A673 (cell line): ENCODE measurements around the gene NCAPG2. TPM values are rescaled to one million over a fixed set of nuclear protein-coding genes. Genes with fewer than 3 reads are reported as not detected.
A peak's percentile ranks its signal among the peaks of the same experiment; 100 is the strongest.

Experiments used
- BruUV-seq: library from RNA; stranded (reverse); fragments of 400-500 nt; replicated peaks from 2 replicates; lab custom pipeline; 2021; lab: Mats Ljungman, UMichigan
- CTCF ChIA-PET: fragments of 300-600 bp; sonication (Branson Sonifier 250); formaldehyde crosslinking; loops from one replicate; lab custom pipeline; 2022; ENCODE audit warnings: antibody characterized with exemption; lab: Charles Lee
- POLR2A ChIA-PET: fragments of 300-600 bp; sonication (Branson Sonifier 250); formaldehyde crosslinking; loops from one replicate; lab custom pipeline; 2022; ENCODE audit warnings: antibody characterized with exemption; ENCODE audit not compliant: low non-redundant PET; lab: Charles Lee
- DNase-seq: peaks from one replicate; pipeline ENCODE4 v3.0.0-alpha.2; 2015; ENCODE audit warnings: low spot score
- H3K27ac ChIP-seq: fragments of 200-600 bp; sonication (generic); 2 replicates; pipeline ENCODE4 v1.5.1; 2016; ENCODE audit warnings: mixed run types, low read depth, mild to moderate bottlenecking, mixed read lengths, antibody characterized with exemption, low read length; ENCODE audit not compliant: poor library complexity, severe bottlenecking
- H3K27me3 ChIP-seq: fragments of 200-600 bp; sonication (generic); replicated peaks from 2 replicates; pipeline ENCODE4 v1.6.1; 2017; ENCODE audit warnings: mixed run types, low read depth, mild to moderate bottlenecking, mixed read lengths, antibody characterized with exemption, low read length; ENCODE audit not compliant: insufficient read depth, poor library complexity
- H3K36me3 ChIP-seq: fragments of 200-600 bp; sonication (generic); 2 replicates; pipeline ENCODE4 v1.6.1; 2016; ENCODE audit warnings: mixed run types, mild to moderate bottlenecking, mixed read lengths, antibody characterized with exemption, low read length; ENCODE audit not compliant: insufficient read depth, poor library complexity, severe bottlenecking
- H3K4me1 ChIP-seq: fragments of 200-600 bp; sonication (generic); 2 replicates; pipeline ENCODE4 v1.6.1; 2017; ENCODE audit warnings: mixed run types, mild to moderate bottlenecking, mixed read lengths, antibody characterized with exemption, low read length; ENCODE audit not compliant: insufficient read depth, poor library complexity, severe bottlenecking
- H3K4me3 ChIP-seq: fragments of 200-600 bp; sonication (generic); 2 replicates; pipeline ENCODE4 v1.5.1; 2016; ENCODE audit warnings: low read depth, mixed run types, mild to moderate bottlenecking, mixed read lengths, low read length; ENCODE audit not compliant: poor library complexity, severe bottlenecking
- H3K9me3 ChIP-seq: fragments of 200-600 bp; sonication (generic); 2 replicates; pipeline ENCODE4 v1.6.1; 2016; ENCODE audit warnings: mixed run types, low read depth, mild to moderate bottlenecking, mixed read lengths, antibody characterized with exemption, low read length; ENCODE audit not compliant: poor library complexity, severe bottlenecking
- CTCF ChIP-seq: fragments of 300-800, 200-600 bp; sonication (generic); conservative IDR thresholded peaks from 2 replicates; pipeline ENCODE4 v1.5.1; 2017; ENCODE audit warnings: low read depth, mild to moderate bottlenecking, antibody characterized with exemption, low read length, moderate library complexity, mixed read lengths
- EZH2 ChIP-seq: fragments of 200-600 bp; sonication (generic); IDR thresholded peaks from 2 replicates; pipeline ENCODE4 v1.6.1; 2017; ENCODE audit warnings: borderline replicate concordance, low read depth, mild to moderate bottlenecking, mixed read lengths, antibody characterized with exemption, low read length; ENCODE audit not compliant: poor library complexity, severe bottlenecking
- intact Hi-C: fragments of 100-400 bp; cut with micrococcal nuclease; formaldehyde crosslinking; loops from one replicate; pipeline ENCODE4 v1.10.0; 2022; ENCODE audit not compliant: unreplicated experiment
- total RNA-seq: library from RNA; stranded (reverse); gene quantifications from 2 replicates; pipeline ENCODE4 v1.2.3, GENCODE V29; 2021

NCAPG2 gene
- total RNA-seq, 1 experiment from 2014 or later: 127 TPM

DNA sequence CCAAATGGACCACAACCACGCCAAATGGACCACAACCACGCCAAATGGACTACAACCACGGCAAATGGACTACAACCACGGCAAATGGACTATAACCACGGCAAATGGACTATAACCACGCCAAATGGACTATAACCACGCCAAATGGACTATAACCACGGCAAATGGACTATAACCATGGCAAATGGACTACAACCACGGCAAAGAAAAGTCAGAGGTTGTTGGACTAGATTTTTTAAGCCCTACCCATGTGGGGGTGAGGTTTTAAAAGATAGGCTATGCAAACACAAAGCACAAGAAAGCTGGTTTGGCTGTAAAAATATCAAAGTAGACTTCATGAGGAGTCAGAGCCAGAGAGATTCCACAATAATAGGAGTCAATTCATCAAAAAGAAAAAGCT lies 55.8 kb downstream of the NCAPG2 start:
- intact Hi-C loops: no loop called here
- no peak overlapping the region for H3K27ac ChIP-seq
- POLR2A ChIA-PET: no interaction called here

DNA sequence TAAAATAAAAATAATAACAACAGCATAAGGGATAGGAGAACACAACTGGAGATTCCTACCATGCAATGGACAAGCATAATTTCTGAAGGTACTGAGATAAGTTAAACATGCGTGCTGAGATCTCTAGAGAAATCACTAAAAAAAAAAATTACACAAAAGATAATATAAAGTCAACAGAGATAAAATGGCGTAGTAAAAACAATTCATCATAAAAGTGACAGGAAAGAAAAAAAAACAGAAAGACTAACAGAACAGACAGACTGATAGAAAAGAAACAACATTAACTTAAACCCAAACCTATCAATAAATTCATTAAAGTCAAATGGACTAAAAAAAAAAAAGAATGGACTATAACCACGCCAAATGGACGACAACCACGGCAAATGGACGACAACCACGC lies 56.4 kb downstream of the NCAPG2 start:
- no peaks in the 10 kb centered on the region for H3K27me3 ChIP-seq
- CTCF ChIA-PET: no interaction called here
- BruUV-seq: no TSS peak
- DNase-seq: no peak
- H3K4me1 ChIP-seq: no peaks in the 10 kb centered on the region
- peaks cover 71% of the 10 kb centered on the region for H3K36me3 ChIP-seq
- intact Hi-C loops: no loop called here
- no peak overlapping the region for H3K4me3 ChIP-seq
- H3K9me3 ChIP-seq: no peaks in the 10 kb centered on the region
- POLR2A ChIA-PET: no interaction called here
- H3K27ac ChIP-seq: no peak overlapping the region
- no peak for TF ChIP-seq CTCF
- no peak for TF ChIP-seq EZH2

More for the DNA sequence above, 55.8 kb downstream of the NCAPG2 start:
- H3K4me1 ChIP-seq: no peaks in the 10 kb centered on the region
- BruUV-seq: no TSS peak
- CTCF ChIA-PET: no interaction called here
- no peaks in the 10 kb centered on the region for H3K9me3 ChIP-seq
- no peaks in the 10 kb centered on the region for H3K27me3 ChIP-seq
- H3K36me3 ChIP-seq: peaks cover 69% of the 10 kb centered on the region
- no peak for DNase-seq
- TF ChIP-seq CTCF (no peak), EZH2 (no peak)
- H3K4me3 ChIP-seq: no peak overlapping the region

DNA sequence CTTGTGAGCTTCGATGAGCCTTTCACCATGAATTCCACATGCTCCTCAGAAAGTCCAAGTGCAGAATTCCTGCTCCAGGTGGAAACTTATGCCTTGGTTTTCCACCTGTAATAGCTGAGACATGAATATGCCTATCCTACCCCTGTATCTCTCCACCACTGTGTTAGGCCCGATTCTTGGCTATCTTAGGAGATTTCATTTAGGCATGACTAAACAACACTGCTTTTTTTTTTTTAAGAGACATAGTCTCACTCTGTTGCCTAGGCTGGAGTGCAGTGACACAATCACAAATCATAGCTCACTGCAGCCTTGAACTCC lies 57.2 kb downstream of the NCAPG2 start:
- Histone ChIP-seq H3K4me3 (no peak overlapping the region), H3K9me3 (no peaks in the 10 kb centered on the region), H3K4me1 (no peaks in the 10 kb centered on the region), H3K27ac (no peak overlapping the region), H3K36me3 (peaks cover 68% of the 10 kb centered on the region), H3K27me3 (no peaks in the 10 kb centered on the region)
- no peak for DNase-seq
- BruUV-seq: no TSS peak
- ChIA-PET CTCF (no interaction called here), POLR2A (no interaction called here)
- 0 out of 2 replicates have a peak, but pooled peaks have one; percentile 23 for TF ChIP-seq CTCF
- no peak for TF ChIP-seq EZH2
- intact Hi-C loops: no loop called here
